HL-60/S4 (cell line): ENCODE data around the gene TVP23C.
"Not testable (repeated sequence)": the region's sequence is repeated elsewhere in the genome, so short reads cannot be mapped to it uniquely, and the experiment has no call there.

Experiments
- in situ Hi-C: fragments of 300-500 bp; cut with MboI; formaldehyde crosslinking; loops from 2 replicates; pipeline ENCODE4 v1.14.3; 2022; ENCODE audit warnings: low sequenced_read_pairs

TVP23C gene

DNA sequence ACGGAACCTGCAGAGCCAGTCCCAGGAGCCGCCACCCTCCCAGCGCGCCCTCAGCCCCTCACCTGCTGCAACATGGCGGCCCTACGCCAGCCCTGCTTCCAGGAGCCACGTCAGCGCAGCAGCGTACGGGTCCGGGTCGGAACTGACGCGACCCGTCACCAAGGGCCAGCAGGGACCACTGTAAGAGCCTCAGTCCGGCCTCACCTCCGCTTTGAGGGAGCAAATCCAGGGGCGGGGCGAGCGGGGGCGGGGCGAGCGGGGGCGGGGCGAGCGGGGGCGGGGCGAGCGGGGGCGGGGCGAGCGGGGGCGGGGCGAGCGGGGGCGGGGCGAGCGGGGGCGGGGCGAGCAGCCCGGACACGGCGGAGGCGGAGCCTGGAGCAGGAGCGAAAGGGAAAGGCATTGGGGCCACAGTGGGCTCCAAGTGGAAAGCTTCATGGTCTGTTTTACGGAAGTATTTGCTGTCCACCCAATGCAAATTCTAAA lies at the start of gene TVP23C:
Gene TVP23C (minus strand): TSS at position 109 of the 483 bp plus-strand sequence. CDS start 35 bp downstream, at position 74.
- in situ Hi-C loops: not testable (repeated sequence)

DNA sequence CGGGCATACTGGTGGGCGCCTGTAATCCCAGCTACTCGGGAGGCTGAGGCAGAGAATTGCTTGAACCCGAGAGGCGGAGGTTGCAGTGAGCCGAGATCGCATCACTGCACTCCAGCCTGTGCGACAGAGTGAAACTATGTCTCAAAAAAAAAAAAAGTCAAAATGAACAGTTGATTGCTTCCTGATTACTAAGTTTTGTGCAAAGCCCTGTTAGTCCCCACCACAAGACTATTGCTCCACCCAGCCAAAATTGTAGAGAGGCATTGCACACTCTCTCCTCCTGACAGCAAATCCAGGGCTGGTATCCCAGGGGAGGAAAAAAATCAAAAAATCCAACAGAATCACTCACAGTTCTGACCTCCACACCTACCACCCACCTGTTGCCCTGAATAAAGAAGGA lies 29.7 kb upstream of the TVP23C start:
- in situ Hi-C loops: not testable (repeated sequence)

DNA sequence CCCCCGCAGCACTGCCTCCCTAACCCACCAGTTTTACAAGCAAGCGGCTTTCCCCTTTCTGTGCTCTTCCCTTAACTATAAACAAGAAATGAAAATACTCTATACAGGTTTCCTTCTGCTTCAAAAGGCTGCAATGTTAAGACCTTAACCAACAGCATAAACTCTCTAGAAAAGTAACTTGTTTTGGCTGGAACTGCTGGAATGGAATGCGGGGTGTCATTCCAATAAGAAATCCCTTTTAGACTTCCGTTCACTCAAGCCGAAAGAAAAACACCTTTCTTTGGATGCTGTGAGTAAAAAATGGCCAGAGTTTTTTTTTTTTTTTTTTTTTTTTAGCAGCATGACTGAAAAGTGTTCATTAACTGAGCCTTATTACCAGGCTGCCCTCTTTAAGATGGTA lies 28.7 kb upstream of the TVP23C start:
- in situ Hi-C loops: not testable (repeated sequence)

- in situ Hi-C loops: not testable (repeated sequence)
These were observed 27.6 kb upstream of the TVP23C start for GRCh38 chr17:15590844-15591243.

- in situ Hi-C loops: not testable (repeated sequence)
These were observed 26.6 kb upstream of the TVP23C start for GRCh38 chr17:15589544-15590536.

DNA sequence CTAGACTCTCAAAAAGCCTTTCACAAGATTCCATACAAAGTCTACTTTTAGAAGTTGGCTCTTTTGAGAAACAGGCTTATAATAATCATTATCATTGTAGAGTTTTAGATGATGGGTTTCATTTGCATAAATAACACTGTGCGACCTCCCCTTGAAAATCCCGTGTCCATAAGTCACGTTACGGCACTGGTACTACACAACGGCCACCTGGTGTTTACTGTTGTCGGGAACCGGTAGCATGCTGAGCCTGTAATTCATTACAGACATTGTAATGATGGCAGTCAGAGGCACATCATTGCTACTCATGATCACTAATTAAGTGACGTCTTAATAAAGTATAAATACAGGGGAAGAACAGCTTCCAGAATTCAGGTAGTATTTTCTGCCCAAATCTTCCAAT lies 24.7 kb upstream of the TVP23C start:
- in situ Hi-C loops: not testable (repeated sequence)

DNA sequence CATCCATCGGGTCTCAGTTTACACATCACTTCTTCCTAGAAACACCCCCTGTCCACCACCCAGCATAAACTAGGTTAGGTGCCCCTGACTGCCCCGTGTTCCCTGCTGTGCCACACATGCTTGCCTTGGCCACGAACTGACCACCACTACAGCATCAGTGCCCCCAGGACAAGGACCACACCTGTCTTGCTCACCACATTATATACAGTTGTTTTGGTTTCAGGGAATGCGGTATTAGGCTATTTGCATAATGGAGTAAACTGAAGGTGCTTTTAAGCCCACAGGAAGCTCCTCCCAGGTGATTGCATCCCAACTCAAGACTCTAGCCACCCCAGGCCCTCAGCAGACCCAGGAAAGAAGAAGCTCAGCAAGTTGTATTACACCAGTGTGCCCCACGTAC lies 20.0 kb upstream of the TVP23C start:
- in situ Hi-C loops: not testable (repeated sequence)

DNA sequence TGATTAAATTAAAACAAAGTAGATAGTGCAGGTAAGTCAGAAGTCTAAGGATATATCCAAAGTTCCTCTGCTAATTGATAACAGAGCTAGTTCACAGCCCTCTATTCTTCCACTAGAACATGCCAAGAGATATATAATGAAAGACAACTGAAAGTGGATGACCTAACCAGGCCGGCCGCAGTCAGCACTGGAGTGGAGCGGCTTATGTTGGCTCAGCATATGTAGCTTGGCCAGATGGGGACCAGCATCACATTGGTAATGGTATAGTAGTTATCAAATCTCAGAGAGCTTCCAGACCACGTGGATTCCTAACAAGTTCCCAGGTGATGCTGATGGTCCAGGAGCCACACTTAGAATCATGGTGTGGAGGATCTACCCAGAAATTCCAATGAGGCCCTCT lies 18.2 kb upstream of the TVP23C start:
- in situ Hi-C loops: not testable (repeated sequence)

- in situ Hi-C loops: not testable (repeated sequence)
These were observed 13.6 kb upstream of the TVP23C start for GRCh38 chr17:15576848-15577247.

GRCh38 chr17:15574660-15575059 lies 11.4 kb upstream of the TVP23C start:
- in situ Hi-C loops: not testable (repeated sequence)

DNA sequence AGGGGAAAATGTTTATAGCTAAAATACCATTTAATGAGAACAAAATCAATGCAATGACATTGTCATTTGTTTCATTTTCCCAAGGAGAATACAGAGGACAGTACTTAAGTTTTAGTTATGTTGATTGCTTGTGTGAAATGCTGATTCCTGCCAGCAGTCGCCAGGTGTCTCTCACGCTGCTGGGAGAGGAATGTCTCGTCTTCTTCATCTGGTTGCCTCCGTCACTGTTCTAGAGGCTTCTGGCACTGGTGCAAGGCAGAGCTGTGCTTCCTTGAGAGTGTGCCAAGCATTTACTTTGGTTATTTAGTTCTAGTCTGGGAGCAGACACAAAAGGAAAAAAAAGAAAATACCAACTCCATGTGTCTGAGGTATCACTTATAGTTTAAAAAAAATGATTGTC lies 10.6 kb upstream of the TVP23C start:
- in situ Hi-C loops: not testable (repeated sequence)

DNA sequence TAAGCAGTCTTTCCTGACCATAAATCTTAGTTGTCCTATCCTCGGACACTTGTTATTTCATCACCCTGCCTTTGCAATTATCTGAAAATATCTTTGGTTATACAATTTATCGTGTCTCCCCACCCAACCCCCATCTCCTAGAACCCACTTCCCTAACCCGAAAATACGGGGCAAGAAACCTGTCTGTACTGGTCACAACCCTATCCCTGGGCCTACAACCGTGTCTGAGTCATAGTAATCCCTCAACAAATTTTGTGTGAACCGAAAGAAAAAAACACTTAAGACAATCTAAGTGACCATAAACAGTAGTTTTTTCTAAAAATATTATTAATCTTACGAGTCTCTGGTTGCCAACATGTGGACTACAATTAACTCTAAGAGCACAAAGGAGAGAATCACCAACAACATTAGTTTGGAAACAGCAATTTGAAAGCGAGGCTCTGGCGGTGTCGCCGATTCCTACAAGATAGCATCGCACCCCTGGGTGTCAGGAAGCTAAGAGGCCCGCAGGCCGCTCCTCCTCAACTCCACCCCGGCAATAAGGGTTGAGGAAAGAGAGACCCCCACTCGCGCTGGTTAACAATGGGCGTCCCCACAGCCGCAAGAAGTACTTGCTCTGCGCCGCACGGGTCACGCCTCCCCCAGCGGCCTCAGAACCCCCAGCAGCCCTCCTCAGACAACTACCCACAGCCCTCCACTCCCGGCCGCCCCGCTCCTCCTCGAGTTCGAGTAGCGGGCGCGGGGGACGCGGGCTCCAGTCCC lies 489 bp downstream of the TVP23C start:
- in situ Hi-C loops: not testable (repeated sequence)

- in situ Hi-C loops: not testable (repeated sequence)
These were observed 1.8 kb downstream of the TVP23C start for GRCh38 chr17:15561439-15561838.

DNA sequence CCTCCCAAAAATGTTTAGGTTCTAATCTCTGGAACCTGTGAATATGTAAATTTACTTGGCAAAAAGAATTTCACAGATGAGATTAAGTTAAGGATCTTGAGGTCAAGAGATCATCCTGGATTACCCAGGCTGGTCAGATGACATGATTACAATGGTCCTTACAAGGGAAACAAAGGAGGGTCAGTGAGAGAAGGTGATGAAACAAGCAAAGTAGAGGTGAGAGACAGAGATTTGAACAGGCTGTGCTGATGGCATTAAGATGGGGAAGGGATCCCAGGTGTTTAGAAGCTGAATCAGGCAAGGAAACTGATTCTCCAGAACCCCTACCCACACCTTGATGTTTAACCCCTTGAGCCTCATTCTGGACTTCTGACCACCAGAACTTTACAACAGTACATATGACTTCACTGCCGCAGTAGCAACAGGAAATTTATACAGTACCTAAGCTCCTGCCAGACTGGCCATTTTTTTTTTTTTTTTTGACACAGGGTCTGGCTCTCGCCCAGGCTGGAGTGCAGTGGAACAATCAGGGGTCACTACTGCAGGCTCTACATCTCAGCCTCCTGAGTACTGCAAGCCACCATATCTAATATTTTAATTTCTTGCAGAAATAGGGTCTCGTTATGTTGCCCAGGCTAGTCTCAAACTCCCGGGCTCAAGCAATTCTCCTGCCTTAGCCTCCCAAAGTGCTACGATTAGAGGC lies 4.7 kb downstream of the TVP23C start:
- in situ Hi-C loops: not testable (repeated sequence)

GRCh38 chr17:15557334-15557832 lies 5.9 kb downstream of the TVP23C start:
- in situ Hi-C loops: not testable (repeated sequence)

DNA sequence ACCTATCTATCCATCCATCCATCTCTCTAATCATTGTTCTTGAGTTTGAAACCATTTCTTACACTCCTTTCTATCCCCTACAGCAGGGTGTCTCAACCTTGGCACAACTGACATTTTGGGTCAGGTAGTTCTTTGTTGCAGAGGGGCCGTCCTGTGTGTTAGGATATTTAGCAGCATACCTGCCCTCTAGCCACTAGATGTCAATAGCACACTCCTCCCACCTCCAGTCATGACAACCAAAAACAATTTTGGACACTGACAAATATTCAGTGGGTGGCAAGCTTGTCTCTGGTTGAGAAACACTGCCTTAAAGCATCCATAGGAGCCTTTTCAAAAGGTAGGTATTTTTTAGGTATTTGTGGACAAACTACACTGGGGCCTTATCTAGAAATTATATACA lies 10.4 kb downstream of the TVP23C start:
- in situ Hi-C loops: not testable (repeated sequence)

DNA sequence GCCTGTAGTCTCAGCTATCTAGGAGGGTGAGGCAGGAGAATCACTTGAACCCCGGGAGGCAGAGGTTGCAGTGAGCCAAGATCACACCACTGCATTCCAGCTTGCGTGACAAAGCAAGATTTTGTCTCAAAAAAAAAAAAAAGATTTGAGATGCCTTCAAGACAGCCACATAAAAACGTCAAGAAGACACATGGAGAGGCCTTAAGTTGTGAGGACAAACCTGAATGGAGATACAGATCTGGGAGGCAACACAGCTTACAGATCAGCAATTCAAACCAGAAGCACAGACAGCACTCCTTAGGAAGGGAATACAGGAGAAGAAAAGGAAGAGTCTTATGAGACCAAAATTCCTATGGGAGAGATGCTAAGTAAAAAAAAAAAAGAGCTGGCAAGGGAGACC lies 13.7 kb downstream of the TVP23C start:
- in situ Hi-C loops: not testable (repeated sequence)

GRCh38 chr17:15546604-15547003 lies 16.7 kb downstream of the TVP23C start:
- in situ Hi-C loops: not testable (repeated sequence)

- in situ Hi-C loops: not testable (repeated sequence)
These were observed 22.7 kb downstream of the TVP23C start for GRCh38 chr17:15540371-15541219.

DNA sequence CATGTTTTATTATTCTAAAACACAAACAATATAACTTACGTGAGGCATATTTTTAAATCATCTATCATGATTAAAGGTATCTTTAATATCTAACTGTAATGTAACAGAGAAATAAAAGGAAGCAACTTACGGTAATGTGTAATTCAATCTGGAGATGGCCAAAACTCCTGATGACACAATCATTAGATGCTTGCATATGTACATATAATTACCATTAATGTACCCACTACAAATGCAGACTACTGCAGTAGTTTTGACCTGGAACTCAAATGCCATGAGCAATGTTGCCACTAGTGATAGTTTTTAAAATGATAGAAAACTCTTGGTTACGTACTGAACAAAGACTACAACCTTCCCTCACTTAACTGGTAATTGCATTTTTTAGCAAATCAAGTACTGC lies 30.2 kb downstream of the TVP23C start:
- in situ Hi-C loops: not testable (repeated sequence)
